Measurements from ENCODE around the gene FGF23. TPM values are rescaled to one million over a fixed set of nuclear protein-coding genes. Genes with fewer than 3 reads are reported as not detected.

FGF23 gene
- total RNA-seq, 1 donor from 2014 or later: not detected

Other genes starting within 250 kb of the FGF23 start
- 6.1 and 24.8 TPM in 2 replicates for gene CCND2, start 106.0 kb downstream of the FGF23 start, total RNA-seq
- gene TIGAR, start 58.5 kb downstream of the FGF23 start, total RNA-seq: 20.2 and 23.4 TPM in 2 replicates
- gene FGF6, start 66.1 kb upstream of the FGF23 start, total RNA-seq: not detected in 2 replicates
- 13.3 and 22.8 TPM in 2 replicates for gene RAD51AP1, start 159.2 kb upstream of the FGF23 start, total RNA-seq
- 51.7 and 70.7 TPM in 2 replicates for gene DYRK4, start 182.5 kb upstream of the FGF23 start, total RNA-seq

Data from pulmonary artery endothelial cell (primary cell).